Measurements from ENCODE around the gene ADSS1. TPM values are rescaled to one million over a fixed set of nuclear protein-coding genes. Genes with fewer than 3 reads are reported as not detected.

The ADSS1 gene
- total RNA-seq, 1 donor from 2014 or later, result 10.3 TPM

DNA sequence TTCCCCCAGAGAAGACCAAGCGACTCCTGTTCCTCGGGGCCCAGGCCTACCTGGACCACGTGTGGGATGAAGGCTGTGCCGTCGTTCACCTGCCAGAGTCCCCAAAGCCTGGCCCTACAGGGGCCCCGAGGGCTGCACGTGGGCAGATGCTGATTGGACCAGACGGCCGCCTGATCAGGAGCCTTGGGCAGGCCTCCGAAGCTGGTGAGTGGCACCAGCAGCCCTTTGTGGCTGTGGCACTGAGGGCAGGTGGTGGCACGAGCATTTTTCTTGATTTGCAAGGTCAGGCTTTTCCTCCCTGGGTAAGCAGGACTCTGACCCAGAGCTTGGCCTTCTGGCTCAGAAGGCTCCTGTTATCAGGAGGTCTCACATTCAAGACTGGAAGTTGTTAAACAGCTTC lies 31.6 kb downstream of the ADSS1 start:
- intact Hi-C loops (cut with DNase I), result no loop called here
- no peak for DNase-seq (ENCODE audit: extremely low spot score in 2 of 2)
- Histone ChIP-seq H3K27me3 (no peaks in the 10 kb centered on the region), H3K36me3 (peaks cover 0 to 29% of the 10 kb centered on the region in 2 donors), H3K4me1 (peaks cover 32% of the 10 kb centered on the region), H3K27ac (no peak overlapping the region), H3K4me3 (no peak overlapping the region), H3K9me3 (no peaks in the 10 kb centered on the region)
- TF ChIP-seq, protein P1, sequence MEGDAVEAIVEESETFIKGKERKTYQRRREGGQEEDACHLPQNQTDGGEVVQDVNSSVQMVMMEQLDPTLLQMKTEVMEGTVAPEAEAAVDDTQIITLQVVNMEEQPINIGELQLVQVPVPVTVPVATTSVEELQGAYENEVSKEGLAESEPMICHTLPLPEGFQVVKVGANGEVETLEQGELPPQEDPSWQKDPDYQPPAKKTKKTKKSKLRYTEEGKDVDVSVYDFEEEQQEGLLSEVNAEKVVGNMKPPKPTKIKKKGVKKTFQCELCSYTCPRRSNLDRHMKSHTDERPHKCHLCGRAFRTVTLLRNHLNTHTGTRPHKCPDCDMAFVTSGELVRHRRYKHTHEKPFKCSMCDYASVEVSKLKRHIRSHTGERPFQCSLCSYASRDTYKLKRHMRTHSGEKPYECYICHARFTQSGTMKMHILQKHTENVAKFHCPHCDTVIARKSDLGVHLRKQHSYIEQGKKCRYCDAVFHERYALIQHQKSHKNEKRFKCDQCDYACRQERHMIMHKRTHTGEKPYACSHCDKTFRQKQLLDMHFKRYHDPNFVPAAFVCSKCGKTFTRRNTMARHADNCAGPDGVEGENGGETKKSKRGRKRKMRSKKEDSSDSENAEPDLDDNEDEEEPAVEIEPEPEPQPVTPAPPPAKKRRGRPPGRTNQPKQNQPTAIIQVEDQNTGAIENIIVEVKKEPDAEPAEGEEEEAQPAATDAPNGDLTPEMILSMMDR (IDR thresholded peaks at IDR 0.05), result no peak

DNA sequence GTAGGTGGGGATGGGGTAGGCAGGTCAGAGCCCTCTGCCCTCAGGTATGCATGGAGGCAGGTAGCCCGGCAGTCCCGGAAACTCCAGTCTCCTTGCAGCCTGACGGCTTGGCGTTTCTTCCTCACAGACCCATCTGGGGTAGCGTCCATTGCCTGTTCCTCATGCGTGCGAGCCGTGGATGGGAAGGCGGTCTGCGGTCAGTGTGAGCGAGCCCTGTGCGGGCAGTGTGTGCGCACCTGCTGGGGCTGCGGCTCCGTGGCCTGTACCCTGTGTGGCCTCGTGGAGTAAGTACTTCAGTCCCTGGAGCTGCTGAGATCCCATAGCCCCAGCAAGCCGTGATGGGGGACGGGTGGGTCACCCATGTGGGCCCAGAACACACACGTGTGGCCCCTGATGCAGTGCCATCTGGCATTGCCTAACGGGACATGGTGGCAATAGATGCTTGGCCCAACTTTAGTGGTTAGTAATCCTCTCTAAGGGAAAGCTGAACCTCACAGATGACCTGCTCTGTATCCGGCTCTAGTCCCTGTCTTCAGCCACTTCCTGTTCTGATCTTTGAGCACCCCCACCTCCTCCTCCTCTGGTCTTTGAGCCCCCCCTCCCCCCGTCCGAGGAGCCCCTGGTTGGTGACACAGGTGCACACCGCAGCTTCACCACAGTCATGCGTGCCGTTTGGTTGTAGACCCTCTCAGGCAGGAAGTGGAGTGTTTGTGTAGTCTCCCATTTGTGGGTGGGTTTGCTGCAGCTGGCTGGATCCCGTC lies 32.6 kb downstream of the ADSS1 start:
- peaks cover 0 to 29% of the 10 kb centered on the region in 2 donors for H3K36me3 ChIP-seq
- peaks cover 32% of the 10 kb centered on the region for H3K4me1 ChIP-seq
- intact Hi-C loops (cut with DNase I), result no loop called here
- H3K27me3 ChIP-seq, result no peaks in the 10 kb centered on the region
- no peak for TF ChIP-seq POLR2AphosphoS5 (IDR thresholded peaks at IDR 0.05; ENCODE audit: insufficient read depth in 1 of 2, low read depth in 1 of 2)
- TF ChIP-seq, protein P1 (IDR thresholded peaks at IDR 0.05), result no peak
- no peak for TF ChIP-seq POLR2A (IDR thresholded peaks at IDR 0.05)
- DNase-seq (ENCODE audit: extremely low spot score in 2 of 2), result no peak
- H3K4me3 ChIP-seq, result no peak overlapping the region
- H3K27ac ChIP-seq, result no peak overlapping the region
- no peaks in the 10 kb centered on the region for H3K9me3 ChIP-seq

DNA sequence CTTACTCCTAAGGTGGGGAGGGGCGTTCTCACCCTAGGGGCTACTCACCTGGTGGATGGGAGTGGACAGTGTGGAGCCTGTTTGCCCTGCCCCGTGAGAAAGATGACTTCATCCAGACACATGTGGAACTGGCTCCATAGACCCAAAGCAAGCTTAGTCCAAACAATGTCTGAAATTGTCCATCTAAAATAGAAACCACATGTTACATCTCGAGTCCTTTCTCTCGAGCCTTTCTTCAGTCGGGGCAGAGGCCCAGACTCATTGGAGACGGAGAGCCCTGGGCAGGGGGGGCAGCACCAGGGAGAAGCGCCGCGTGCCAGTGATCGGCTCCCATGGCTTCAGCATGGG lies 33.2 kb downstream of the ADSS1 start:
- Histone ChIP-seq H3K27ac (no peak overlapping the region), H3K9me3 (no peaks in the 10 kb centered on the region), H3K4me1 (peaks cover 26% of the 10 kb centered on the region), H3K27me3 (no peaks in the 10 kb centered on the region), H3K4me3 (no peak overlapping the region), H3K36me3 (peaks cover 0 to 29% of the 10 kb centered on the region in 2 donors)
- TF ChIP-seq, protein P1 (IDR thresholded peaks at IDR 0.05), result no peak
- no peak for TF ChIP-seq POLR2A (IDR thresholded peaks at IDR 0.05)
- no peak for TF ChIP-seq POLR2AphosphoS5 (IDR thresholded peaks at IDR 0.05; ENCODE audit: insufficient read depth in 1 of 2, low read depth in 1 of 2)
- intact Hi-C loops (cut with DNase I), result no loop called here
- no peak for DNase-seq (ENCODE audit: extremely low spot score in 2 of 2)

DNA sequence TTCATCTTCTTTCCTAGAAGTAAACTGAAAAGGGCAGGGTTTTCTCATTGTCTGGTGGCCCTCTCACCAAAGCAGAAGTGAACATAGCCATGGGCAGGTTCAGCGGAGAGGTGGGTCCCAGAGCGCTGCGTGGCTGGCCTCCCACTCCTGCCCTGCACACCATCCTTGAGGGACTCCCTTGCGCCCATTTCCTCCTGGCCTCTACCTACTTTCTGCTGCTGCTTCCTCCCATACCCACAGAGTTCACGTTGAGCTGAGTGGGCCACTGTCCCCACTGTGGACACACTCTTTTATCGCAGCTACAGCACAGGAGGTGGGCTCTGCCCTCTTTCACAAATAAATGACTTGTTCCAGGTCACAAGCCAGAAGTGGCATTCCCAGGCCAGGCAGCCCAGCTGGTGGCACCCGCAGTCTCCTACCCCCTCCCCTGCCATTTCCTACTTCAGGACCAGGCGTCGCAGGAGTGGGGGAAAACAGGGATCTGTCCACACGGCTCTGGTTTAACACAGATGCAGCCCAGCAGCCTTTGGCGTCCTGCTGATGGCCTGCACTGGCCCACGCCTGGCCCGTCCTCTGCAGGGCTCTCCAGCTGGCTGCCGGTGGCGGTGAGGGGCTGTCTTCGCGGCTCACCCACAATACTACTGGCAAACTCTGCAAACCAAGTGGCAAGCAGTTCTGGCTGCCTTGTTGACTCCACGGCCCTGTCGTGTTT lies 33.8 kb downstream of the ADSS1 start:
- intact Hi-C loops (cut with DNase I), result no loop called here
- Histone ChIP-seq H3K27me3 (no peaks in the 10 kb centered on the region), H3K27ac (no peak overlapping the region), H3K4me1 (peaks cover 25% of the 10 kb centered on the region), H3K36me3 (peaks cover 0 to 29% of the 10 kb centered on the region in 2 donors), H3K9me3 (no peaks in the 10 kb centered on the region), H3K4me3 (no peak overlapping the region)
- TF ChIP-seq, protein P1 (IDR thresholded peaks at IDR 0.05), result no peak
- TF ChIP-seq POLR2A (IDR thresholded peaks at IDR 0.05) (no peak), POLR2AphosphoS5 (IDR thresholded peaks at IDR 0.05; ENCODE audit: insufficient read depth in 1 of 2, low read depth in 1 of 2) (no peak)
- no peak for DNase-seq (ENCODE audit: extremely low spot score in 2 of 2)

All from vagina (tissue), 2 donors.